Occipital lobe (tissue), 2 donors: ENCODE data around the gene SRGAP2C. TPM values are rescaled to one million over a fixed set of nuclear protein-coding genes. Genes with fewer than 3 reads are reported as not detected.
"Not testable (repeated sequence)": the region's sequence is repeated elsewhere in the genome, so short reads cannot be mapped to it uniquely, and the experiment has no call there.

ENCODE experiments used
- DNase-seq: peaks from one replicate; lab custom pipeline; 2025; lab: John Stamatoyannopoulos, UW
- total RNA-seq: library from RNA; depleted of rRNA; stranded (reverse); fragments of >200 nt; gene quantifications from one replicate; pipeline ENCODE4 v1.2.3, GENCODE V29; 2014

Gene SRGAP2C
- total RNA-seq, 1 donor from 2014 or later = 56.6 TPM

DNA sequence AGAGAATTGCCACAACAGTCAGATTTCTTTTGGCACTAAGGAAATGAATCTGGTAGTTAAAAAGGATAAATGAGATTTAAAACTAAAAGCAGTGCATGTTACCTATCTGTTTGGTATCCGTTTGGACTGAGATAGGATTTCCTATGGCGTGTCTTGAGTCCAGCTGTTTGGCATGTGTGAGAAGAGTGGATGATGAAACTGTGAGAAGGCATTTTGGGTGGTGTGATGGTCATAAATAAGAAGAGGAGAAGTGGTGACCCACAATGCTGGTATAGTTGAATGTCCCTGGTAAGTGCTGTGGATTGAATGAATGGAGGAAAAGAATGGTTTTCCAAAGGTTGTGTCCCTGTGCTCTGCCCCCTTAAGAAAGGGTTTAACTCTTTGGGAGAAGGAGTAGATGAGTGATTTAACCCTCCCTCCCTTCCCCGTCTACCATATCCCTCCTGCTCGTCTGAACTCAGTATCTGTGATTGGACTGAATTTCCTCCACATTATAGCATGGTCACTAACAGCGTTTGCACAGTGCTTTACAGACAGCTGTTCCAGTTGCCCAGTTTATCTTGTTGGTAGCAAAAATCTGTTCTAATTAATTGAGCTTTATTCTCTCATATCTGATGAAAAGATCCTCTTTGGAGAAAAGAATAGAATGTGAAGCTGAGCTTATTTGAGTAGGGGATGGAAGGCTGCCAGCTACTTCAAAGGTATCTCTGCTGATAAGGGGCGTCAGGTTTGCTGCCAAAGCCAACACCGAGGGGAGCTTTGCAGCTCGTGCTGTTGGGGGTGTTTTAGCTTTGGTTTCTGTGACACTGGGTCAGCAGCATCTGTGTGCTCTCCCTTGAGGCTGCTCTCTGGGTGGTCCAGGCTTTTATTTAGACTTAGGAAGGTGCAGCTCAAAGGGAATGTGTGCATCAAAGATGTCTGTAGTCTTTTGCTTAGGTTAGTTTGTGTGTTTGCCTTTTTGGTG lies 148.1 kb downstream of the SRGAP2C start:
- not testable (repeated sequence) for DNase-seq

DNA sequence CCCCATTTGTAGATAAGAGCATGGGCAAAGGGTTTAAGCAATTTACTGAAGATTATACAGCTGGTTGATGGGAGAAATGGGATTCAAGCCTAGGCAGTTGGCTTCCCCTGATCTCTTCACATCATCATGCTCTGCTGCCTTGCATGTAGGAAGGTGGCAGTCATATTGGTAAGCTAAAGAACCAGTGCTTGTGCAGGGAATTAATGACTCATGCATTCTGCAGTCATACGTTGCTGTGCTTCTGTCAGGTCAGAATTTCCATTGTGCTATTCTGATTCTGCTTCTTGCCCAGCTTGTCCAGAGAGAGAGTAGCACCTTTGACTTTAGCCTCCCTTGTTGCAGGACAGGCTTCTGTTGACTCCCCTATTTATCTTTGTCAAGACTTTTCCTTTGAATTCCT lies 153.2 kb downstream of the SRGAP2C start:
- not testable (repeated sequence) for DNase-seq

DNA sequence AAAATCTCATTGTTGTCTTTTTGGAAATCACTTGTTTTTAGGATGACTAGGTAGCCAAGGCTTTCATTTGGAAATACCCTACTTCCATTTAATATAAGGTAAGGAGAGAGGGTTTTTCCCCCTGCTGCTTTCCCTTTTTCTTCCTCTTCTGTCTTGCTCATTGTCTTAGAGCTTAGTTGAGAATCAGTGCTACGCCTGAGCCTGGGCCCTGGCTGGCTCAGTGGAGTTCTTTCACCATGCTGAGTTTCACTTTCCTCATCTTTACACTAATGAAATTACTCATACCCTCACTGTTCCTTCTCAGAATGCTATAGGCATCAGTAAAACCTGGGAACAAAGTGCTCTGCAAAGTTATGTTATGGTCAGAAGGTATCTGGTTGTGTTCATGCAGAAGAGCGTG lies 154.8 kb downstream of the SRGAP2C start:
- DNase-seq = not testable (repeated sequence)

DNA sequence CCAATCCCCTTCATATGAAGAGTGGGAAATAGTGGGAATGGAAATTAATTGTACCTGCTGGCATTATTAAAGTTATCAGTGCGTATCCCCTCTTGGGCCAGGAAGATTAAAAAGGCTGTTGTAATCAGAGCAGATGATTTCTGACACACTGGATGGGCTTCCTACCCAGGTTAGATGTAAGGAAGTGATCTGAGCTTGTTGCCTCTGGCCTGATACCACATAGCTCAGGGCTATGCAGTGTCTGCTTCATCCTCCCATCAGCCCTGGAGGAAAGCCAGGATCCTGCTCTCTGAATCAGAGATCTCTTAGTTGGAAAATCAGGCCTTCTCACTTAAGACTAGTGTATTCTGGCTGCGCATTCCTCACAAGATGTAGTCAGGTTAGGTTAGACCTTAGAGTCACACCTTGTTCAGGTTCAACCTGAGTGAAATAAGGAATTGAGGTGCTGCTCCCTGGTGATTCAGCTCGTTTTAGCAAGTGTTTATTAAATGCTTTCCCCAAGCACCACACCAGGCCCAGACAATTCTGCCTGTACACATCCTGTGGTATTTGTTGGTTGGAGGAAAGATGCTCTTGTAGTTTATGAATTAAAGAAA lies 158.6 kb downstream of the SRGAP2C start:
- not testable (repeated sequence) for DNase-seq

DNA sequence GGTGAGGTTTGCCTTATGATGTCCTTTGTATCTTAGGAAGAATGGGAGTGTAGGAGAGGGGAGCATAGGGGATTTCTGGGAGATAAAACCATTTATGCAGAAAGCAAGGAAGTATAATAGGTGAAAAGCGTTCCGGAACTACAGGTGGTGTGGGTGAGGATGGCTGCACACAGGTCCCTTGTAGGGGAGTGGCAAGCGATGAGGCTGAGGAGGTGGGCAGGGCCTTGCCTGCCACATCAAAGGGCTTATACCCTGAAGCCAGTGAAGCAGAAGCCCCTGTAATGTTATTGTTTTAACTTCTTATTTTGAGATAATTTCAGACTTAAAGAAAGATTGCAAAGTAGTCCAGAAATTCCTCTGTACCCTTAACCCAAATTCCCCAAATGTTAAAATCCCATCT lies 159.6 kb downstream of the SRGAP2C start:
- not testable (repeated sequence) for DNase-seq

DNA sequence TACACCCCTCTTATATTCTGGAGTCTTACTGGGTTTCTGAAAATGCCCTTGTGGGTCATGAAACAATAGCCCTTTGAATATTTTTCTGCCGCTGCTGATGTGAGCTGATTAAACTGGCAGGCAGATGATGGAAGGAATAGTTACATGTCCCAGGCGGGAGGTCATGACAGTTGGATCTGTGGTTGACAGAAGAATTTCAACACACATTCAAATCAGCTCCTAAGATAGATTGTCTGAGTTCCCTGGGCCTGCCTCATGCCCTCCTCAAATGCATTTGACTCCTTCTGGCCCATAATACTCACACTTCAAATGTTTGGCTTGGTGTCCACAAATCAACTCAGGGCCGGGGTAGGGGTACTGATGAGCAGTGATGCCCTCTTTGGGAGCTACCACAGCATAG lies 161.9 kb downstream of the SRGAP2C start:
- not testable (repeated sequence) for DNase-seq

DNA sequence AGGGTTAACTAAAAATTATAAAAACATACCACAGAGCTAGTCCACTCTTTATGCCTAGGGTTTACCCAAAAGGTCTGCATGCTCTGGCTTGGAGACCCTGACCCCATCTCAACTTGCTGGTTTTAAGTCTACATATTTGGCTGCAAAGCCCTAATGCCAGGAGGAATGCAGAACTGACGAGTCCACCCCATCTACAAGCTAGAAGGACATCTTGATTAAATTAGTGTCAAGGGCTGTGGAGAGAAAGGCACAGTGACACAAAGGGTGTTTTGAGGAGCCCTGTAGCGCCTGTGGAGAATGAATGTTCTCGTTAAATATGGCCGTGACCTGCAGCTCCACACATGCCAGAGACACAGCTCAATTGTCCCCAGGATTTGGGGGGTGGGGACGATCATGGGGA lies 162.7 kb downstream of the SRGAP2C start:
- DNase-seq = not testable (repeated sequence)

DNA sequence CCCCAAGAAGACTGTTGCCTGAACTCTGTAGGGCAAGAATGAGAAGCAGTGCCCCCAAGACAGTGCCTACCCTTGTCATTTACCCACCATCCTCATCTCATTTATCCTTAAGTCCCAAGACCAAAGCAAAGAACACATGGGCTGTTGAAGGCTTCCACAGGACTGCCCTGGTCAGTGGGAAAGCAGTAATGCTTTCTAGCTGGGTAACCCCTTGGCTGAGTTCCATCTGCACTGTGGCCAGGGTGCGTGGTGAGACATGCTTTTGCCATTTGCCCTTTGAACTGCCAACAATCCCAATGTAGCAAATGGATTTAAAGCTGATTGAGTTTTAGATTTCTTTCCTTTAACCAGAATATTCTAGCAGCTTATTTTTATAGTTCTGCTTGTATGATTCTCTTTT lies 163.3 kb downstream of the SRGAP2C start:
- DNase-seq = not testable (repeated sequence)

DNA sequence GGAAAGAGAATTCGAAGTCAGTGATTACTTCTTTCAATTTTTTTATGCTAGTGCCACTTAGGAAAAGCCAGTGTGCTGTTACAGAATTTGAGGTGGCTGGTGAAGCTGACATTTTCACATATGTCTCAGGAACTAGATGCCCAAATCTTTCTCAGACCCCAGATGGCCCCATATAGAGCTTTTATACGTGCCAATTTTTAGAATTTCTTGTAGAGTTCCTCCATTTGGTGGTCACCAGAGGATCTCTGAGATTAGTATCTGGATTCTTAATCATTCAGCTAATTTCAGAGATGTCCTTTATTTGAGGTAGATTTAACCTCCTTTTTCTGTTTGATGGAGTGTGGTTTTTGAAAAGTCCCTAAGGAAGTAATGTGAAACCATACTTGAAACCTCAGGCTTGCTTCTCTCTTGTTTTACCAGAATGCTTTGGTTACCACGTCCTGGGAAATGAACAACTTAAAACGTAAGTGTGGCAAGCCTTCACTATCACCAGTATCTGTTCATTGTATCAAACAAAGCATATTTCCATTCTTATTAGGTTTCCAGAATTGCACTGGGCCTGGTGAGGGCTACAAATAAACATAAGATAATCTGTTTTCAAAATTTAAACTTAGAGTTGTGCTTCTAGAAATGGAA lies 164.7 kb downstream of the SRGAP2C start:
- DNase-seq = not testable (repeated sequence)

DNA sequence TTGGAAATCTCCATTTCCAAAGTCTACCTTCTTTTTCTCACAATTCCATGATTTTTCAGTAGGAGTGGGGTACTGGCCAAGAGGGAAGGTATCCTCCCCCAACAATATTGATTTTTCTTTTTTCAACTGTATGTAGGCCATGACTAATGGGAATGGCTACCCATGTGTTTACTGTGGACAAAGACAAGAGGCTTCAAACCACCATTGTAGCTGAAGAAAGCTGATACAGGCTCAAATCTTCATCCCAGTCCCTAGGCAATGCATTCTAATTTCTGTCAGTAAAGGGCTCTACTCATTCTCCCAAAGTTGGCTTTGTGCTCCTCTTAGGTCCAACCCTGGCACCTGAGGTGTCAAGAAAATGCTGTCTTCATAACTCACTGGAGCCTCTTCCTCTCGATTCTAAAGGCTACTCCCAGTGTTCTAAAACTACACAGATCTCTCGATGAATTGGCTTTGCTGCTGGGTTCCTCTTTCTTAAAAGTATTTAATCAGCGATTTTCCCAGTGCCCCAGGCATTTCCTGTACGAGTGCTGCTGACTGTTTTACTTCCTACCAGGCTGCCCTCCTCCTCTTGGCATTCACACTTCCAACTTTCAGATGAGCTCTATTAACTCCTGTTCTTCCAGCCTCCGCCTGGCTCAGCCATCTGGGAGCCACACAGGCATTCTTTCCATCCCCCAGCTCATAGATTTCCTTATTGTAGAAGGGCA lies 171.1 kb downstream of the SRGAP2C start:
- not testable (repeated sequence) for DNase-seq

DNA sequence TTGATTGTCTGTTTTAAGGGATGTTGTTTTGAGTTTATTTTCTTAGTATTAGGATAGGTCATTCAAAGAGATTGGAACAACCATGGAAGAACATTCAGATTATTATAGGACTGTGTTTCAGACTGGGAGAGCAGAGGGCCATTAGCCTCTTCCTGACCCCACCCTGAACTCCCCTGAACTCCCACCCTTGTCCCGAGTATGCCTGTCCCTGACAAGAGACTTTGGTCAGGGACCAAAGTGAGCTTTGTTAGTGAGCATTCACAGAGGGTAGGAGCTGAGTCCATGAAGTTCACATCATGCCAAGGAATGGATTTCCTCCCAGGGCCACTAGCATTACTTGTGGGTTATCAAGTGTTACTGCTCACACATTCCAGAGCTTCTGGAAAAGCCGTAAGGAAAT lies 172.0 kb downstream of the SRGAP2C start:
- DNase-seq = not testable (repeated sequence)

DNA sequence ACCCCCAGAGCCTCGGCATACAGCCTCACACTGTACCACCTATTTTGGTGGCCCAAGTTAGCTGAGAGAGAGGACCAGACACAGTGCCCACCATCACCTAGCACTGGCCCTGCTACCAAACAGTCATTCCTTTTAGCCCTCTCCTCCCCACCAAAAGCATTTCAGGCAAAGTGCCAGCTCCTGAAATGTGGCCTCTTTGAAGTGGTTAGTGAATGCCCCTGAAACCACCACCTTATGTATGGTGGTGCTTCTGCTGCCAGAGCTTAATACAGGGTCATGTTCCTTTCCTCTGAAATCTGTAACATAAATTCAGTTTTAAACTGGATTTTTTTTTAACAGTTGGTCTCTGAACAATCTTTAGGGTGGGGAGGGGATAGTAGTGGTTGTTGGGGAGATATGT lies 175.8 kb downstream of the SRGAP2C start:
- DNase-seq = not testable (repeated sequence)

DNA sequence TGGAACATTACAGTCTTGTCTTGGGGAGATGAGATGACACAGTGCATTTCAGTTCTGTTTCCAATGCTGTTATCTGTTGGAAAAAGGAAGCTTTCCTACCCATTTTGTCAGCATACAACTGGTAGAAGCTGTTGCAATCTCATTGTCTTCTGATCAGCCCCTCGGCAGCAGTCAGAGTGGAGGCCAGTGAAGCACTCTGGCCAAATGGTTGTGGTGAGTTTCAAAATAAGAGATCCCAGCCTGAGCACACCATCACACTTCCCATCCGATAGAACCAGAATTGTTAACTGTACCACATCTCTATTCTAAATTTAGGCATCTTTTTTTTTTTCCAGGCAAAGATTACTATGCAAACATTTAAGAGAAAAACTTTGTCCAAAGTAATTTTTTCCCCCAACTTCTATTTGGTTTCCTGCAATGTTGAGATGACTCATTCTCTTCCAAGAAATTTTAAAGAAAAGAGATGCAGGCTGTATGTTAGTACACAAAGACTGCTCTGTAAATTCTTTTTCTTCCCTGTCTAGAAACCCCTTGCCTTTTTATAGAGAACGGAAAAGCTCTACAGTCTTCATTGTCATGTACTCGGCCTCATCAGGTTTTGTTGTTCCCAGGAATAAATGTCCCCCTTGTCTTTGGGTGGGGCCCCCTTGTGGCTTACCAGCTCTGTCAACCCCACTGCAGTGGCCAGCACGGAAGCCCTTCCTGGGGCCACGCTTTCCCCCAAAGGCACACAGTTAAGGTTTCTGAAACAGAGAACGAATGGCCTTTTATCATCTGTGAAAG lies 176.9 kb downstream of the SRGAP2C start:
- DNase-seq = not testable (repeated sequence)

DNA sequence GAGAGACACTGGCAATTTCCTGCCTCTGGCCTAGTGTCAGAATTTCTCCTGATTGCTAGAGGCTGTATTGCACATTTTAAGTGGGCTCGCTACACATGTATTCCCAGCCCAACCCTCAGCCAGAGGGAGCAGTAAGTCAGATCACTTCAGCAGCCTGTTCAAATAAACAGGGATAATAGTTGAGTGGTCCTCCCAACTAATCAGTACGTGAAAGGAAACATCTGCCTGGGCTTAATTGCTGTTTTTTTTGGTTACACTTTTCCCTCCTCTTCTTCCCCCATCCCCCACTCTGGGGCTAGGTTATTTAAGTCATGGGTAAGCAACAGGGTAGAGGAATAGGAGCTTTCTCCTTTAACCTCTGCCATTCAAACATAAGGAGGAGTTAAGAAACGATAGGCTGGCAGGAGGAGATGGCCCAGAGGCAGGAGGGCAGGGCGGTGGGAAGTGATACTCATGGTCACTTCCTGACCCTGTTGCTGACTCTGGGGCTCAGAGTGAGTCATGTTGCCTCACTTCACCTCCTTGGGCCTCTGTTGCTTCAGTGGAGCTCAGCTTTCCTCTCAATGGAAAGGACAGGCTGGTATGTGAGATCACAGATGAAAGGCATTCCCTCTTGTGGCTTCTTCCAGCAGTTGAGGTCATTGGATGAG lies 177.6 kb downstream of the SRGAP2C start:
- DNase-seq = not testable (repeated sequence)

DNA sequence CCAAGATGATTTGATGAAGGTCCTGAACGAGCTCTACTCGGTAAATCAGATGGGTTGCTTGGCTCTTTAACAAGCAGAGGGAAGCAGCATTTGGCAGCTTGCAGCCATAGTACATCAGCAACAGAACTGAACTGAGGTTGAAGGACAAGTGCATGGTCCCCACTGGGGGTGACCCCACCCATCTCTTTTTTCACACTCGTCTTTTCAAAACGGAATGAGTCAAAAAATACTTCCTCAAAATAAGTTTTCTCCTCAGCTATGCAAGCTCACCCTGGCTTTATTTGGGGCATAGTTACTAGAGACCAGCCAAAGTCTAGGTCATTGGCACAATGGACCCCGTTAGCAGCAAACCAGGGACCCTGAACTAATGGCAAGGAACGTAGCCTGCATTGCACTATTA lies 180.5 kb downstream of the SRGAP2C start:
- DNase-seq = not testable (repeated sequence)

DNA sequence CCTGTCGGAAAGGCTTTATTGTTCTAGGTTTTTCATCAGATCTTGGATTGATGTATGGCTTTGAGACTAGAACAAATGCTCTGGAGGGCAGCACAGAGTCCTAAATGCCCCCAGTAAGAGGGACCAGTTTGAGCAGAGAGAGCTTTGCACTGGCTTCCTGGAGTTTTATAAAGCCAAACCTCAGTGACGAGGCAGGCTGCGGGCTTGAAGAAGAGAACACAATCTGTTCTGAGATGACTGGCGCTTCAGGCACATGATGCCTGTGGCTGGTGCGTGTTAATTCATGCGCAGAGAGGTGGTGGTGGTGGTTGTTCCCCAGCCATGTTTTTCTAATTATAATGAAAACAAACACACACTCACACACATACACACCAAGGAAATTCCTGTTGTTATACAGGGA lies 180.9 kb downstream of the SRGAP2C start:
- DNase-seq = not testable (repeated sequence)

DNA sequence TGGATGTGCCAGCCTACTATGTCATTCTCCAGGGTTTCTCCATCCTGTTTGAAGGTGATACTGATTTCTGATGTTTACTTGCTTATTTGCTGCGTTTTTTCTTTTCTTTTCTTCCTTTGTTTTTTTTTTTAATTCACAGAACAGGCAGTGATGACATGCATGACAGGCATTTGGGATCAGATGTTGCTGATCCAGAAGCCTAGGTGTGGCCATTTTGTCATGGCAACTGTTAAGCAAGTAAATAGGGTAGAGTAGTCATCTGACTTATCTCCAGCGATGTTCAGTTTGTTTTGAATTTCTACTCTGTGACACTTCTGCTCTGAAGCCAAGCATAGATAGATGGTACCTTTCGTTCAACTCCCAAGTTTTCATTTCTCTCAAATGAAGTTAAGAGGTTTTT lies 181.4 kb downstream of the SRGAP2C start:
- DNase-seq = not testable (repeated sequence)

DNA sequence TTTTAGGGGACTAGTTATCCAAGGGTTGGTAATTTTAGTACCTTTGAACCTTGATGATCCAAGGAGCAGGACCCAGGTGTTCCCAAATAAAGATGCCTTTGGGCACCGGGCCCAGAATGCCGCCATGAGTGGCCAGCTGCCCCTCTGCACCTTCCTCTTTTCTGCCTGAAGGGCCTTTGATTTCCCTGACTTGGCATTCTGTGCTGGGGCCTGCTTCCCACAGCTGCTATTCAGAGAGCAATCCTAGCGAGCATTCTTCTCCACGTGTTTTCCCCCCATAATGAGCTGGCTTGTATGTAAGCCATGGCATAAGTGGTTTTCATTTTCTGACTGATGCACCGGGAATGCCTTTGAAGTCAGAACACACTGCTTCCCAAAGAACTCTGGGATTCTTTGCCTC lies 184.1 kb downstream of the SRGAP2C start:
- not testable (repeated sequence) for DNase-seq

DNA sequence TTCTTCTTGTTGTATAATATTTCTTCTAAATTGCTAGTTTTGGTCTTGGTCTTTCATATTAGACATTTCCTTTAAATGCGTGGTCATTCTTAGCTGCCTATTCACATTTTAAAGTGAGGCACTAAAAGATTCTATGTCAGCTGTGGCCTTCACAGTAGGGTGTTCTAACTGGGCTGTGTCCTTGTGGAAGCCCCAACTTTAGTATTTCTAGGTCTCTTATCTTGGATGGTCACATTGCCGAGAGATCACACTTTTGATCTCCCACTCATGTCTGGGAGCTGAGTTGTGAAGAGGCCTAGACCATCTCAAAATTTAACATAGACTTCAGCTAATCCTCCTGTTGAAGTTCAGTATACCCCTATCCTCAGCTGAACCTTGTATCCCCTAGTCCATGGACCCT lies 185.2 kb downstream of the SRGAP2C start:
- DNase-seq = not testable (repeated sequence)

DNA sequence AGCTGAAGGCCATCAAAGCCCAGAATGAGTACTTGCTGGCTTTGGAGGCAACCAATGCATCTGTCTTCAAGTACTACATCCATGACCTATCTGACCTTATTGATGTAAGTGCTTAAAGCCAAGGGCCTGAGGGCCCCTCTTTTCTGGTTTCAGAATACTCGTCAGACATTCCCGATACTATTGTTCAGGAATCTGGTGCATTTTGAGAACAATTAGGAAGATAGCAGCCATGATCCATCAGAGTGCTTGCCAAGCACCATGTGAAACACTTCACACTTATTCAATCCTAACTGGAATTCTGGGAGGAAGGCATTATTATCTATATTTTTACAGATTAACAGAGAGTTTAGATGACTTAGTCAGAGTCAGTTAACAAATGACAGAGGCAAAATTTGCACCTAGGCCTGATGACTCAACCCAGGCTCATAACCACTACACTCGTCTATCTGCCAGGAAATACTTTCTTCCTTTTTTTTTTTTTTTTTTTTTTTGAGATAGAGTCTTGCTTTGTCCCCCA lies 190.1 kb downstream of the SRGAP2C start:
- DNase-seq = not testable (repeated sequence)
